GM10266 (cell line): ENCODE measurements around the gene EPHA10.

Experiments
- DNase-seq: peaks from one replicate; pipeline ENCODE4 v3.0.0; 2012; ENCODE audit errors: extremely low spot score
- TF ChIP-seq, protein P1 (sequence below): IDR thresholded peaks from 2 replicates; pipeline ENCODE4 v1.5.1; 2012; ENCODE audit warnings: mild to moderate bottlenecking, low read depth; ENCODE audit not compliant: control insufficient read depth, insufficient read depth; ENCODE audit errors: missing control alignments

EPHA10 gene

DNA sequence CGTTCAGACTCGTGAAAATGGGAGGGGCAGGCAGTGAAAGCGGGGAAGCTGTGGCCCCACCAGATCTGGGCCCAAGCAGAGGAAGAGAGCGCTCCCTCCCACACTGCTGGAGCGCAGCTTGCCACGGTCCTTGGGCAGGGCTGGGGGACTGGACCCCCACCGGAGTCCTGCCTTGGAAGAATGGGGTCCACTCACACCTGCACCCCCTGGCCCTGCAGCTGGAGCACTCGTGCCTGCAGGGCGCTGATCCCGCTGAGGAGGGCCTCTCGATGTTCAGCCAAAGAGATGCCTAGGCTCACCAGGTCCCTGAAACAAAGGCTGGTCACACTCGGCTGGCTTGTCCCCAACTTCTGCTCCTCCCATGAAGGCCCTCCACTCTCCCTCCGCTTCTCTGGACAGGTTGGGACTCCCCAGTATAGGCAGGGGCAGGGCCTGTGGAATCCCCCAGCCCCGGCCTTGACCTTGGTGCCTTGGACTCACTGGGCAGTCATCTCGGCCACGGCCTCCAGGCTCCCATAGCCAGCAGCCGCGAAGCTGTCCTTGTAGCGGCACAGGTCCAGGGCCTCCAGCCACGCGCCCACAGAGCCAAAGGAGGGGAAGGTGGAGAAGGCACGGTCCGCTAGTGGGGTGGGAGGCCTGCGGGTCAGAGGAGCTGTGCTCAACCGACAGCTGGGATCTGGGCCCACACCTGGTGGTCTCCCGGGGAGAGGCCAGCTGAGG is 46.6 kb downstream of the EPHA10 start:
- TF ChIP-seq, protein P1, sequence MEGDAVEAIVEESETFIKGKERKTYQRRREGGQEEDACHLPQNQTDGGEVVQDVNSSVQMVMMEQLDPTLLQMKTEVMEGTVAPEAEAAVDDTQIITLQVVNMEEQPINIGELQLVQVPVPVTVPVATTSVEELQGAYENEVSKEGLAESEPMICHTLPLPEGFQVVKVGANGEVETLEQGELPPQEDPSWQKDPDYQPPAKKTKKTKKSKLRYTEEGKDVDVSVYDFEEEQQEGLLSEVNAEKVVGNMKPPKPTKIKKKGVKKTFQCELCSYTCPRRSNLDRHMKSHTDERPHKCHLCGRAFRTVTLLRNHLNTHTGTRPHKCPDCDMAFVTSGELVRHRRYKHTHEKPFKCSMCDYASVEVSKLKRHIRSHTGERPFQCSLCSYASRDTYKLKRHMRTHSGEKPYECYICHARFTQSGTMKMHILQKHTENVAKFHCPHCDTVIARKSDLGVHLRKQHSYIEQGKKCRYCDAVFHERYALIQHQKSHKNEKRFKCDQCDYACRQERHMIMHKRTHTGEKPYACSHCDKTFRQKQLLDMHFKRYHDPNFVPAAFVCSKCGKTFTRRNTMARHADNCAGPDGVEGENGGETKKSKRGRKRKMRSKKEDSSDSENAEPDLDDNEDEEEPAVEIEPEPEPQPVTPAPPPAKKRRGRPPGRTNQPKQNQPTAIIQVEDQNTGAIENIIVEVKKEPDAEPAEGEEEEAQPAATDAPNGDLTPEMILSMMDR: no peak
- no peak for DNase-seq

DNA sequence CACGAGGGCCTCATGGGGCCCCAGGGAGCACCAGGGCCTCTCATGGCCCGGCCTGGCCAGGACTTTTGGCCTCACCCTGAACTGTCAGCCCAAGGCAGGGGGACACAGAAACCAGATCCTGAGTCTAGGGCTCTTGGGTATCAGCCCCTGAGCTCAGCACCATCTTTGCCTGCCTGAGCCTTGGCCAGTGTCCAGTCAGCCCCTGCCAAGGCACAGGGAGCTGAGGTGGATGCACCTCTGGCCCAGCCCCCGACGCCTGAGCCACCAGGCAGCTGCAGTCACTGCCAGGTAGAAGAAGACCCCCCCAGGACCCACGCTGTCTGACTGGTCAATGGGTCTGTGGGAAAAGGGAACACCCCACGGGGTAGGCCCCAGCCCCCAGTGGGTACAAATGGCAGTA is 47.3 kb downstream of the EPHA10 start:
- no peak for DNase-seq
- TF ChIP-seq, protein P1: no peak

DNA sequence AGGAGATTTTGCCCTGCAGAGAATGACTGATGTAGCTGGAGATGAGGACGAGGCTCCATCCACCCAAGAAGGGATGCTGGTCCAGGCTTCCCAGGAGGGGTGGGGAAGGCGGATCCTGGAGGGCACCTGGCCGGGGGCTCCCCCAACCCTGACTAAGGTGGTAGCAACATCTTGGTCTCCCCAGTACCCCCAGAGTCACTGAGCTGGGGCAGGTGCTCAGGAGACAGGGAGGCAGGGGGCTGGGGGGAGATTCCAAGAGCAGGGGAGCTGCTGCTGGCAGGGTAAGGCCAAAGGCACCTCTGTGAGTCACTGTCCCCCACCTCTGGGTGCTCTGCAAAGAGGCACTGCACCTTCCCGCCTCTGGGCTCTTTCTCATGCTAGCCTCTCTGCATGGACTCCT is 48.6 kb downstream of the EPHA10 start:
- TF ChIP-seq, protein P1: no peak
- DNase-seq: no peak

DNA sequence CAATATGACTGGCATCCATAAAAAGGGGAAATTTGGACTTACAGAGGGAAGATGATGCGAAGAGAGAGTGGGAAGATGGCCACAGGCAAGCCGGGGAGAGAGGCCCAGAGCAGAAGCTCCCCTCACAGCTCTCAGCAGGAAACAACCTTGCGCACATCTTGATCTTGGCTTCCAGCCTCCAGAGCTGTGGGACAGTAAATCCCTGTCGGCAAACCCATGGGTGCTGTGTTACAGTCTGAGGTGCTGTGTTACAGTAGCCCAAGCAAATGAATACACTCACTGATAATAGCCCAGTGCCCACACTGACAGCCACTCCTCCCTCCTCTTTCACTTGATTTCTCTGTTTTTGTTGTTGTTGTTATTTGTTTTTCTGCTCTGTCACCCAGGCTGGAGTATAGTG is 50.2 kb downstream of the EPHA10 start:
- no peak for DNase-seq
- TF ChIP-seq, protein P1: no peak

DNA sequence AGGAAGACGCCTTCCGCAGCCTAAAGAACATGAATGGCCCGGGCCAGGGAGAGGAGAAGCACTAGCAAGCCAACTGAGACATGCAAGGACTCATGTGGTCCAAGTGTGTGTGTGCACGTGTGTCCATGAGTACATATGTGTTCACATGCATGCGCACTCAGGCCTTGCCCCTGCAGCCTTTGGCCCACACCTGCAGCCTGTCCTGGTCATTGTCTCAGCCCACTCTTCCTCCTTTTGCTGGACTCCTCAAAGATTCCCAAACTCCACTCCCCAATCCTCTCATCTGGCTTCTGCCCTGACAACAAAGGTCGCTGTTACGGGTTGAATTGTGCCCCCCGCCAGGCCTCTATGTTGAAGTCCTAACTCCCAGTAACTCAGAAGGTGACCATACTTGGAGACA is 50.7 kb downstream of the EPHA10 start:
- DNase-seq: no peak
- TF ChIP-seq, protein P1: no peak

DNA sequence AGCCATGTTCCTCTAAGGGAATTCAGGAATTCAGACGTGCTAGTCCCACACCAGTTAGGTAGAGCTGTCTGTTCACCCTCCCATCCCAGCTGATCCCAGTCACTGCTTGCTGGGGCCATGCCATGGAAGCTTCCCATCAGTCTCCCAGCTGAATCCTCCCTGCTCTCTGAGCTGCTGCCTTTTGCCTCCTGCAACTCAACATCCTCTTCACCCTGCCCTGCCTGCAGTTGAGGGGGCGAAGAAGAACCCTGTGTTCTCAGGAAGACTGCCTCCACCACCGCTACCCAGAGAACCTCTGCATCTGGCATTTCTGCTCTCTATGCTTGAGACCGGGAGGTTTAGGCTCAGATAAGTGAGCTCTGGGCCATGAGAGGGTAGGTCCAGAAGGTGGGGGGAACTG is 56.4 kb downstream of the EPHA10 start:
- TF ChIP-seq, protein P1: no peak
- no peak for DNase-seq

DNA sequence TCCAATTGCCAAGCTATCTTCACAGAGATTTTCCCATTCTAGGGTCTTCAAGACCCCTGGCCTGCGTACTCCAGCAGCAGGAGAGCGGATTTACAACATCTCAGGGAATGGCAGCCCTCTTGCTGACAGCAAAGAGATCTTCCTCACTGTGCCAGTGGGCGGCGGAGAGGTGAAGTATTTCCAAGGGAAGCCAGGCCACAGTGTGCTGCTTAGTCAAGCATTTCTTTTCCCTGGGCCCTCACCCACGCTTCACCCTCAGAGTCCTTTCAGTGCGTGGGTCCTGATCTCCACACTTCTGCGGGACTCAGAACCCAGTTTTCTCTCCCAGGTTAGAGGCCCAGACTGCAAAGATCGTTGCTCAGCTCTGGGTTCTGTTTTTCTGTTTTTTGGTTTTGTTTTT is 59.5 kb downstream of the EPHA10 start:
- TF ChIP-seq, protein P1: no peak
- no peak for DNase-seq
